Left kidney (tissue), 2 donors: ENCODE data around the gene PINLYP. TPM values are rescaled to one million over a fixed set of nuclear protein-coding genes. Genes with fewer than 3 reads are reported as not detected.
A peak's percentile ranks its signal among the peaks of the same experiment; 100 is the strongest.
"Not testable (repeated sequence)": the region's sequence is repeated elsewhere in the genome, so short reads cannot be mapped to it uniquely, and the experiment has no call there.

Source experiments
- DNase-seq: peaks from one replicate; pipeline ENCODE4 v3.0.0-alpha.2; 2013
- polyA plus RNA-seq: library from polyadenylated mRNA; unstranded; fragments of 120-200 nt; gene quantifications from one replicate; pipeline ENCODE4 v1.2.1, GENCODE V29; 2013; ENCODE audit not compliant: insufficient read length

PINLYP gene
- polyA plus RNA-seq, 1 donor = 19.2 TPM

DNA sequence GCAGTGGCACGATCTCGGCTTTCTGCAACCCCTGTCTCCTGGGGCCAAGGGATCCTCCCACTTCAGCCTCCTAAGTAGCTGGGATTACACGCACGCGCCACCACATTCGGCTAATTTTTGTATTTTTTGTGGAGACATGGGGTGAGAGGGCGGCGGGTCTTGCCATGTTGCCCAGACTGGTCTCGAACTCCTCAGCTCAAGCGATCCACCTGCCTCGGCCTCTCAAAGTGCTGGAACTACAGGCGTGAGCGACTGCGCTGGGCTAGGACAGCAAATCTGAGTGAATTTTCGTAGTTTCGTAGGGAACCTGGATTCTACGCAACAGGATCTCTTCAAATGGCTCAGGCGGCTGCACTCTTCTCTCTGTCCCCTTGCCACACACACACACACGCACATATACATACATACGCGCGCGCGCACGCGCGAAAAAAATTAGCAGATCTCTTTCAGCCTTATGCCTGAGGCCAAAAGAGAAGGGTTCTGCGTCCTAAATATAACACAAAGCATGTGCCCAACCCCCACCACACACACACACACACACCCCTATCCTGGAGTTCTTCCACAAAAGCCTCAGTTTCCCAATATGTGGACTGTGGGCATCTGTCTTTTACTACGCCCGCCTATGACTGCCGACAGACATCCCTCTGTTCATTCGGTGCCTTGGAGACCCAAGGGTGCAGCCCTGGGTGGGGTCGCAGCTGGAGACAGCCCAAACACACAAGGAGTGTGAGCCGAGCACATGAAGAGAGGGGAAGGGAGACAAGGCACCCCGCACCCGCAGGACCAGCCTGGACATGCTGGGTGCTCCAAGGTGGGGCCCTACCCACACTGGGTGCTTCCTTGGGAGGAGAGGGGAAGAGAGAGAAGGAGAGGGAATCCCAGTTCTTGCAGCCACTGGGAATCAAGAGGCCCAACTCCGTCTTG, 616 bp downstream of the PINLYP start:
- no peak for DNase-seq

DNA sequence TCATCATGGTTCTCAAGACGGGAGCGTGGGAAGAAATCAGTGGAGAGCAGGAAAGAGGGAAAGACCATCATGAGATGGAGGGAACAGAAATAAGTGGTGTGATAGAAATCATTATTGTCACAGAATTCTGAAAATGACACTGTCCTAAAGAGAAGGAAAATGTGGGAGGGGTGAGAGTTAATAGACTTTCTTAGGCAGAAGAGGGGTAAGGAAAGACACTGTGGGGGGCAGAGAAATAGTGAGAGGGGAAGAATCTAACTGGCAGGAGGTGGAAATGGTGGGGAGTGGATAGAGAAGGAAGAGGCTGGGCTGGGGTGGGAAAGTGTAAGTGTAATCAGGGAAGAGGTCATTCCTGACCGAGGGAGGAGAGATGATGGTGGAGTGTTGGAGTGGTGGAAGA, 3.2 kb downstream of the PINLYP start:
- DNase-seq = no peak

DNA sequence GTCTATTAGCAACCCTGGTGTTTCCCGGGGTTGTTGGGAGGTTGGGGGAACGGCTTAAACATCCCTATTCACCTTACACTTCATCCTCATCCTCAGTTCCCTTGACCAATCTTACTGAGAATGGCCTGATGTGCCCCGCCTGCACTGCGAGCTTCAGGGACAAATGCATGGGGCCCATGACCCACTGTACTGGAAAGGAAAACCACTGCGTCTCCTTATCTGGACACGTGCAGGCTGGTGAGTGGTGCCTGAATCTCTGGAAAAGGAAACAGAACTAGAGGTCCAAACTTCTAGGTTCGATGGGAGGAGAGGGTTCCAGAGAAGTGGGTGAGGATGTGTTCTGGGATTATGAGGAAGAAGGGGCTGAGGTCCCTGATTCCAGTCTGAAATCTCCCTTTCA, 5.9 kb downstream of the PINLYP start:
- no peak for DNase-seq

DNA sequence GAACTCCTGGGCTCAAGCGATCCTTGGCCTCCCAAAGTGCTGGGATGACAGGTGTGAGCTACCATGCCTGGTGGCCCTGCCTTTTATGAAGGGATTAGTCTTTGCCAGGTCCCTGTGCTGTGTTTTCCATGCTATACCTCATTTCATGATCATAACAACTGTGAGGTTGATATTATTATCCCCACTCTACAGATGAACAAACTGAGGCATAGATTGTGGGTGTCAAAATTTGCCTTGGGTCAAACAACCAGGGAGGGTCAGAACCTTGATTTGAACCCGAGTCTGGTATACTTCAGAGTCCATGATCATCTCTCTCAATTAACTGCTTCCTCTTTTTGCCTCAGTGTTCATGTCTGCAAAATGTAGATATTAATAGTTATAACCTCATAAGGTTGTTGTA, 6.9 kb downstream of the PINLYP start:
- DNase-seq = no peak

DNA sequence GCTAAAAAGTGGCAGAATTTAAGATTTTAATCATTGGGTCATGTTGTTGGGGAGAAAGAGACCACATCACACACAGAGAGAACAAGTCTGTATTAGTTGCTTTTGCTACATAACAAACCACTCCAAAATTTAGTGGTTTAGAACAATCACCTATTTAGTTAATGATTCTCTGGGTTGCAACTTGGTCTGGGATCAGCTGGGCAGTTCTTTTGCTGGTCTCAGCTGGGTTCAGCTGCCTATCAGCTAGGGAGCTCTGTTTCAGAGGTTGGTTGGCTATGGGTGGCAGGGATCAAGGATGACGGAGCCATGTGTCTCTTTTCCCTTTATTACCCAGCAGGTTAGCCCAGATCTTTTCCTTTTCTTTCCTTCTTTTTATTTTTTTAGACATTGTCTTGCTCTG, 8.9 kb downstream of the PINLYP start:
- DNase-seq = no peak

DNA sequence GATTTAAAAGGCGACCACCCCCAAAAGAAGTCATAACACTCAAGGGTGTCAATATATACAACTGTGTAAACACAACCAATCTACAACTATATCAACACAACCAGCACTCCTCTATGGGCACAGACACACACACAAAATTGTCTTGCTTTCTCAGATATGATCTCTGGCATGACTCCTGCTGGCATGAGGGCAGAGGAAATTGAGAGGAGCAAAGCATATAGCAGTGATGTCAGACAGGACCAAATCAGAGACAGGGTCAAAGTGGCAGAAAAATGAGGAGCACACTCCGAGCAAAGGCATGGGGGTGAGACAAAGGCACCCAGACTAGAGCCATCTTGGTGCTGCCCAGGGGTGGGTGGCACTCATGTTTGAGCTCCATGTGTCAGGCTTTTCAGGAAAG, 10.7 kb downstream of the PINLYP start:
- DNase-seq = no peak

DNA sequence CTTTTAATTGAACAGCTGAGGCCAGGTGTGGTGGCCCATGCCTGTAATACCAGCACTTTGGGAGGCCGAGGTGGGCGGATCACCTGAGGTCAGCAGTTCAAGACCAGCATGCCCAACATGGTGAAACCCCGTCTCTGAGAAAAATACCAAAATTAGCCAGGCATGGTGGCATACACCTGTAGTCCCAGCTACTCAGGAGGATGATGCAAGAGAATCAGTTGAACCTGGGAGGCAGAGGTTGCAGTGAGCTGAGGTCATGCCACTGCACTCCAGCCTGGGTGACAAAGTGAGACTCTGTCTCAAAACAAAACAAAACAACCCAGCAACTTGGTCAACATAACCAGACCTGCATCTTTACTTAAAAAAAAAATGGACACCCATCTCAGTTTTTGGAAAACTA, 11.4 kb downstream of the PINLYP start:
- DNase-seq = not testable (repeated sequence)

DNA sequence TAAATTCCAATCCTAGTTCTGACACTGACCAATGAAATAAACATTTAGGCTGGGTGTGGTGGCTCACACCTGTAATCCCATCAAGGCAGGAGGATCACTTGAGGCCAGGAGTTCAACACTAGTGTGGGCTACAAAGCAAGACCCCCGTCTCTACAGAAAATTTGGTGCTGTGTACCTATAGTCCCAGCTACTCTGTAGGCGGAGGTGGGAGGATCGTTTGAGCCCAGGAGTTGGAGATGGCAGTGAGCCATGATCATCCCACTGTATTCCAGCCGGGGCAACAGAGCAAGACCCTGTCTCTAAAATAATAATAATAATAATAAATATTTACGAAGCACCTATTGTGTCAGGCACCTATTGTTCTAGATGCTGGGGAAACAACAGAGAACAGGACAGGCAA, 13.7 kb downstream of the PINLYP start:
- DNase-seq = no peak

DNA sequence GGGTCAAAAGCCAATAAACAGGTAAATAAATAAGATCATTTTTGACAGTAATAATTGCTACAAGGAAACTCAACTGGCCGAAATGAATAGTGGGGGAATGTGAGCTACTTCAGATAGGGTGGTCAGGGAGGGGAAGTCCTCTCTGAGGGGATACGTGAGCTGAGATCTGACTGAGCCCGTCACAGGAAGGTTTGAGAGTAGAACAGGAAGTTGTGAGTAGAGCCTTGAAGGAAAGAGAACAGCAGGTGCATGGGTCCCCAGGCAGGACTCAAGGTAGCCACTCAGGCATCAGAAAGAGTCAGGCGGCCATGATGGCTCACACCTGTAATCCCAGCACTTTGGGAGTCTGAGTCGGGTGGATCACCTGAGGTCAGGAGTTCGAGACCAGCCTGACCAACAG, 14.1 kb downstream of the PINLYP start:
- no peak for DNase-seq

DNA sequence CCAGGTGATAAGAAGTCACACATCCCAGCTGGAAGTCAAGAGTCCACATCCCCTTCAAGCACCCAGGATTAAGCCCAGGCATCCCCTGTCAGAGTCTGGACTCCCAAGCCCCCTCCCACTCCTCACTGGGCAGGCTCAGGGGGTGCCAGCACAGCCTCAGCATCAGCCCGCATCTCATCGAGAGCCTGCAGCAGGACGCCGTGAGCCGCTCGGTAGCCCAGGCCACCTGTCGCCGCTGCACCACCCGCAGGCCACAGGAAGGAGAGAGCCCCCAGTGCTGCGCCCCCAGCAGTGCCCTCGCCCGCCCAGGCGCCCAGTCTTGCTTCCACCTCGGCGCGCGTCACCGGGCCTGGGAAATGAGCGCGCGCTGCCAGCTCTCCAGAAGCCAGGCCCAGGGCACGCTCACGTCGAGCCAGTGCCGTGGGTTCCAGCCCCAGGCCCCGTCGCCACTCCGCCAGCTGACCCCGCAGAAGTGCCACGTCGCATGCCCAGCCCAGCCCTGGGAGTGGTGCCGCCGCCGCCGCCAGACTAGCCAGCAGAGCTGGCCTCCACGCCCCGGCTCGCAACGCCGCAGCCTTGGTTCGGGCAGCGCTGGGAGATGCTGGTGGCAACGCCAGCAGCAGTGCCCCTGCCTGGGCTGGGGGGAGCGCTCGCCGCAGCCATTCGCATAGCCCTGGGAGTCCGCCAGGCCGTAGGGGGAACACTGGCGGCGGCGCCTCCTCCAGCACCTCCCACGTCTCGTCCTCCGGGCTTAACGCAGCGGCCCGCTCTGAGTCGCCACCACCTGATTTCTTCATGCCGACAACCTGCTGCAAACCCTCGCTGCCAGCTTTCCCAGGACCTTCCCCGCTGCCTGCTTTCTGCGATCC, 16.5 kb downstream of the PINLYP start:
- no peak for DNase-seq

DNA sequence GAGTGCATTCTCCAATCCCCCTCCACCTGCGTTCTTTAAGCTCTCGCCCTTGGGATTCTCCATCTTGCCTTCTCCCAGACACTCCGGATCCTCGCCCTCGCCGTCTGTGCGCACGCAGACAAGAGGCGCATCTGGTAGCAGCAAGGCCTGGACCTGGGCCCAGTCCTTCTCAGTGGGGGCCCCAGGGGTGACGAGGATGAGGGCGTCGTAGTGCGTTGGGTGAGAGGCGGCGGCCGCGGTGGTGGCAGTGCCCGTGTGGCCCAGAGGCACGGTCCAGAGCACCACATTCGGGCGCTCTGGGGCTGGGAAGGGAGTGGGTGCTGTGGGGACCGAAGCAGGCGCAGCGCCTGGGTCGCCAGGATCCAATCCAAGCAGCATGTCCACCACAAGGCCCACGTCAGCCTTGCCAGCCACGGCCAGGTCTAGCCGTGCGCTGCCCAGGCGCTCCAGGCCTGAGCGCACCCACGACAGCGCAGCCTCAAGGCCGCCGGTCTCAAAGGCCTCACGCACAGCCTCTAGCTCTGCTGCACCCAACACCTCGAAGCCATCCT, 17.3 kb downstream of the PINLYP start:
- DNase-seq = no peak

DNA sequence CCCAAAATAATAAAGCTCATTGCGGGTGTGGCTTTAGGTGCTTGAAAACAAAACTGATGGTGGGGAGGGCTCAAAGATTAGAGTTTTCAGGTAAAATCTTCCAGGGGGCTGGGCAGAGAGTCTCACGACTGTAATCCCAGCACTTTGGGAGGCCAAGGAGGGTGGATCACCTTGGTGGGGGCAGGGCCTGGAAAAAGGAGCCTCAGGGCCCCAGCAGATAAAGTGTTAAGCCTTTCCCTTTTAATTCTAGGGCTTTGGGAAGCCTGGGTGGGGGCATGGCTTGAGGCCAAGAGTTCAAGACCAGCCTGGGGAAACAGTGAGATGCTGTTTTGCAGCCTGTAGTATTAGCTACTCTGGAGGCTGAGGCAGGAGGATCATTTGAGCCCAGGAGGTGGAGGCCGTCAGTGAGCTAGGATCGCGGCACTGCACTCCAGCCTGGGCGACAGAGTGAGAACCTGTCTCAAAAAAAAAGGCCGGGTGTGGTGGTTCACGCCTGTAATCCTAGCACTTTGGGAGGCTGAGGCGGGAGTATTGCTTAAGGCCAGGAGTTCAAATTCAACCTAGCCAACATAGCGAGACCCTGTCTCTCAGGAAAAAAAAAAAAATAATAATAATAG, 18.6 kb downstream of the PINLYP start:
- DNase-seq = no peak

DNA sequence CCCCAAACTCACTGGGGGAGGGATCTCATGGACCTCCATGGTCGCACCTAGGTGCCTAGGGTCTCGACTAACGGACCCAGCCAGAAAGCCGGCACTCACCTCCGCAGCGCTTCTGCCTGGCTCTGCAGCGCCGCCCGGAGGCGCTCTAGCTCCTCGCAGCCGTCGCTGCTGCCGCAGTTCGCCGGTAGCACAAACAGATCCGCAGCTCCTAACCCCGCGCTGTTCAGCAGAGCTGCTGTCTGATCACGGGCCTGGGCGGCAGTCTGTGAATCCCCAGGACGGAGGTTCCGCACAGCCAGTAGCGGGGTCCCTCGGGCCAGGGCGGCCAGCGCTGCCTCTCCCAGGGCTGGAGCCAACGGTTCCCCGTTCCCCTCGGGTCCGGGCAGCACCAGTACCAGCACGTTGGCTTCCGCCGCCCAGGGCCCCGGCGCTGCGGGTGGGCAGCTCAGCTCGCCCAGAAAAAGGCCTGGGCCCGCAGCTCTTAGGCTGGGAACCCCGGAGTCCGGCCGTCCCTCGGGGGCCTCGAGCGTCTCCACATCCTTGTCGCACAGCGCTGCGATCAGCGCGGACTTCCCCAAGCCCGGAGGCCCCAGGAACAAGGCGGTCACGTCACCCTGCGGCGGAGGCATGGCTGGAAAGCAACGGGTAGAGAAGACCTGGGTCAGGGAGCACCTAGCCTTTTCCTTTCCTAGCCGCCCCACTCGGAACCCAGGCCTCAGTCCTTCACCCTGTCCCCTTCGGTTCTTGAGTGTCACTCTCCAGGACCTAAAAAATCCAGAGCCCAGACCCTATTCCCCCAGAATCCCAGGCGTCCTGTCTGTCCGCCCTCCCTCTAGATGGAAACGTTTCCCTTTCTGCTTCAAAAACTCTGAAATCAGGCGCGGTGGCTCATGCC, 19.4 kb downstream of the PINLYP start:
- DNase-seq = peak; percentile 49

DNA sequence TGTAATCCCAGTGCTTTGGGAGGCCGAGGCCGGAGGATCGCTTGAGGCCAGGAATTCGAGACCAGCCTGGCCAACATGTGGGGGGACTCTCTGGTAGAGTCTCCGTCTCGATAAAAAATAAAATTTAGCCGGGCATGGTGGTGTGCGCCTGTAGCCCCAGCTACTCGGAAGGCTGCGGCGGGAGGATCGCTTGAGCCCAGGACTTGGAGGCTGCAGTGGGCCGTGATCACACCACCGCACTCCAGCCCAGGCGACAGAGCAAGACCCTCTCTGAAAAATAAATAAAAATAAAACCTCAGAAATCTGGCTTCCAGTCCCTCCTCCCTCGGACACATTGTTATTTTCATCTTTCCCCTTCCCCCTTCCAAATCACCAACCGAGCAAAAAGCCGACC, 20.0 kb downstream of the PINLYP start:
- DNase-seq = no peak

DNA sequence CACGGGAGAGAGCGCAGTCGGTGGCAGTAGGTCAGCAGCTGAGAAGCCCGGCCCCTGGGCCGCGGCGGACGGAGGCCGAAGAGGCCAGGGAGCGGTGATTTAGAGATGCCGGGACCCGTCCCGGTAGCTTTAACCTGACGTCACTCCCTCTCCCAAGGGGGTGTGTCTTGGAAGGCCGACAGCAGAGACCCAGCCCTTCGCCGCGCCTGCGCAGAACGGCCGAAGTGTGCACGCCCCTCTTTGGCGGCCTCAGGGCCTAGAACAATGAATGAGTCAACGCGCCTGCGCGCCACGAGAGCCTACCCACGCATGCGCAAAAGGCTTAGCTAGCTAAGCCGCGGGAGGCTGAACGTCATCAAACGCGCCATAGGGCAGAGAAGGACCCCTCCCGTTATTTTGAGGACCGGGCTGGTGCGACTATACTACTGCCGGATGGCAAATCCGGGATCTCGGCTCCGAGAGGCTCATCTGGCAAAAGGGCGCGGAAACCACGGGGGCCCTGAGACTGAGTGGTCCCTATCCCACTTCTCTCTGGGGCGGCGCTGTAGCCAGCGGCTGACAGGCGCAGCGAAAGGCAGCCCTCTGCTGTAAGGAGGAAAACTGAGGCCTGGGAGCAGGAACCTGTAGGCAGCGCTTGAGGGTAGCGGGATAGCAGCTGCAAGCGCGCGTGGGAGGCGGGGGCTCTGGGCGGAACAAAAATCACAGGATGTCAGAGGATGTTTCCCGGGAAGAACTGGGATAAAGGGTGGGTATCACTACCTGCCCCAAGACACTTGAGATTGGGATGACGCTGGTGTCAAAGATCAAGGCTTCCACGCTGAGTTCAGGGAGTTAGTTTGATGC, 20.6 kb downstream of the PINLYP start, which contains the start of the genes IRGQ and ZNF576:
Gene IRGQ (minus strand): TSS at position 136 of the 843 bp plus-strand sequence. CDS start 796 bp downstream, outside the sequence.
Gene ZNF576 (plus strand): TSS at position 597 of the 843 bp plus-strand sequence. CDS start 514 bp downstream, outside the sequence.
- peak; percentile 100 for DNase-seq

DNA sequence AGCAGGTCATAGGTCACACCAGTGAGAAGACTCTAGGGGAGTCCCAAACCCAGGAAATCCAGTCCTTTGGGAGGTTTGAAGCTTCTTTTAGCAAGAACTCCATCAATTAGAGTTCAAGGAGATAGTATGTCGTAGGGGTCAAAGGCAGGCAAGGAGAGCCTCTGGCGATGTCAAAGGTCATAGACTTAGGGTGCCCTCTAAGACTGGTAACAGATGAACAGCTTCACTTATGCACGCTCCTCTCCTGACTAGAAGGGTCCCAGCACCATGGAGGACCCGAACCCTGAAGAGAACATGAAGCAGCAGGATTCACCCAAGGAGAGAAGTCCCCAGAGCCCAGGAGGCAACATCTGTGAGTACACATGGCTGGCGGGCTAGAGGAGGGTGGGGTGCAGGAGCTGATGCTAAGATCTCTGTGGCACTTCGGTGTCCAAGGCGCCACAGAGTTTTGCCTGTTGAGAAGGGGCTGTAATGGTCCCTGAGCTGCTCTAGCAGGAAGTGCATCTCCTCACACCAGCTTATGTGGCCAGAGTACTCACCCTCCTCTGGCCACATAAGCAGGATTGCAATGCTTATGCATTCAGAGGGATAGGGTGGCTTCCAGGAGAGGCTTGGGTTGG, 21.4 kb downstream of the PINLYP start:
- DNase-seq = no peak

DNA sequence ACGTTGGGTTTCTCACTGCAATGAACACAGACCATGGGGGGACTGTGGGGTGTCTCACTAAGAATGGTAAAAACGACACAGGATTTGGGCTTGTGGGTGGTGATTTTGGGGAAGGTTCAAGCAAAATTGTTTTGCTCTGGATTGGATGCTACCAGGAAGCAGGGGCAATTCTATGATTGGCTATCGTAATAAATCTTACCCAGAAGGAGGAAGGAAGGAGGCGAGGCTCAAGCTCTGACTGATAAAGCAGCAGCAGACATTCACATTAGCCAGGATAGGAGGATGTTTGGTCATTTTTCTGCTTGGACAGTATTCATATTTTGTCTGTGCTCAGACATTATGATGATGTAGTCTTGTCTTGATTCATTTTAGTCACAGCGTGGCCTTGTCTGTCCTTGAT, 22.3 kb downstream of the PINLYP start:
- DNase-seq = no peak

DNA sequence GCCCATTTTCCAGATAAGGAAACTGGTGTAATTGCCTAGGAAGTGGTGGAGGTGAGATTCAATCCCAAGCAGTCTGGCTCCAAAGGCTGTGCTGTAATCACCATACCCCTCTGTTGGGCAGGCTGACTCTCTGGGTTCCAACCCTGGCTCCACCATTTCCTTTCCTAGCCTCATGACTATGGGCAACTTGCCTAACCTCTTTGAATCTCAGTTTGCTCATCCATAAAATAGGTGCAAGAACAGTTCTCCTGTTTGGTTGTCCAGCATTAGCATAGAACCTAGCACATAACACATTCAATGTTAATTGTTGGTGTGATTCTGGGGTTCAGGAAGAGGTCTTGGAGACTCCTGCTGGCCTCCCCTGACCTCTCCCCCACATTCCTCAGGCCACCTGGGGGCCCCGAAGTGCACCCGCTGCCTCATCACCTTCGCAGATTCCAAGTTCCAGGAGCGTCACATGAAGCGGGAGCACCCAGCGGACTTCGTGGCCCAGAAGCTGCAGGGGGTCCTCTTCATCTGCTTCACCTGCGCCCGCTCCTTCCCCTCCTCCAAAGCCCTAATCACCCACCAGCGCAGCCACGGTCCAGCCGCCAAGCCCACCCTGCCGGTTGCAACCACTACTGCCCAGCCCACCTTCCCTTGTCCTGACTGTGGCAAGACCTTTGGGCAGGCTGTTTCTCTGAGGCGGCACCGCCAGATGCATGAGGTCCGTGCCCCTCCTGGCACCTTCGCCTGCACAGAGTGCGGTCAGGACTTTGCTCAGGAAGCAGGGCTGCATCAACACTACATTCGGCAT, 23.0 kb downstream of the PINLYP start:
- DNase-seq = no peak
